ENCODE measurements around the gene PSENEN.

The PSENEN gene

DNA sequence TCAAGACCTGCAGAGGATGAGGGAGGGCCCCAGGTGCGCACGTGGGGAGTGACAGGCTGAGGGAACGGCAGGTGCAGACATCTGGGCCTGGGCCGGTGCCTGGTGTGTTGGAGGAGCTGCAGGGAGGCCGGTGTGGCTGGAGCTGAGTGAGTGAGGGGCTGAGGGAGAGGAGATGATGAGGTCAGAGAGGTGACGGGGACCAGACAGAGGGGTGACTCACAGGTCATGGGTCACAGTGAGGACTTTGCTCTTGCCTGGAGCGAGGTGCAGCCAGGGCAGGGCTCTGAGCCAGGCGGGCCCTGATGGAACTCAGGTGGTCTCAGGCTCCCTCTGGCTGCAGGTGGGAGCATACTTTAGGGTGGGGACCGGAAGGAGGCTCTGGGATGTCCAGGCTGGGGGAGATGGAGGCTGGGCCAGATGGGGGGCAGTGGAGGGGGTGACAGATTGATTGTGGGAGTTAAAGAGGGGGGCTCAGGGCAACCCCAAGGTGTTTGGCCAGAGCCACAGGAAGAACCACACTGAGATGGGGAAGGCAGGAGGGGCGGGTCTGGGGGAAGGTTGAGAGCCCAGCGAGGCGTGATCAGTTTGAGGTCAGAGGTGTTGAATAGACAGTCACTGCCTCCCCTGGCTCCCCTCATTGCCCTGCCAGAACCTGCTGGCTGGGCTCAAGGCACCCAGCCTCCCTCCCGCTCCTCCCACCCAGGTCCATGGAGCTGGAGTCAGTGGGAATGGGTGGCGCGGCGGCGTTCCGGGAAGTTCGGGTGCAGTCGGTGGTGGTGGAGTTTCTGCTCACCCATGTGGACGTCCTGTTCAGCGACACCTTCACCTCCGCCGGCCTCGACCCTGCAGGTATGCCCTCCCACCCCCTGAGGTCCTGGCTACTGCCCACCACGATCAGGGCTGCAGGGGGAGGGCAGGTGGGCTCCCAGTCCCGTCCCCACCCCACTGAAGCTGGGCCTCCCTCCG lies 38.3 kb downstream of the PSENEN start:
- no peak overlapping the region for H3K4me3 ChIP-seq (ENCODE audit: low read length)
- TF ChIP-seq, protein P1, sequence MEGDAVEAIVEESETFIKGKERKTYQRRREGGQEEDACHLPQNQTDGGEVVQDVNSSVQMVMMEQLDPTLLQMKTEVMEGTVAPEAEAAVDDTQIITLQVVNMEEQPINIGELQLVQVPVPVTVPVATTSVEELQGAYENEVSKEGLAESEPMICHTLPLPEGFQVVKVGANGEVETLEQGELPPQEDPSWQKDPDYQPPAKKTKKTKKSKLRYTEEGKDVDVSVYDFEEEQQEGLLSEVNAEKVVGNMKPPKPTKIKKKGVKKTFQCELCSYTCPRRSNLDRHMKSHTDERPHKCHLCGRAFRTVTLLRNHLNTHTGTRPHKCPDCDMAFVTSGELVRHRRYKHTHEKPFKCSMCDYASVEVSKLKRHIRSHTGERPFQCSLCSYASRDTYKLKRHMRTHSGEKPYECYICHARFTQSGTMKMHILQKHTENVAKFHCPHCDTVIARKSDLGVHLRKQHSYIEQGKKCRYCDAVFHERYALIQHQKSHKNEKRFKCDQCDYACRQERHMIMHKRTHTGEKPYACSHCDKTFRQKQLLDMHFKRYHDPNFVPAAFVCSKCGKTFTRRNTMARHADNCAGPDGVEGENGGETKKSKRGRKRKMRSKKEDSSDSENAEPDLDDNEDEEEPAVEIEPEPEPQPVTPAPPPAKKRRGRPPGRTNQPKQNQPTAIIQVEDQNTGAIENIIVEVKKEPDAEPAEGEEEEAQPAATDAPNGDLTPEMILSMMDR (IDR thresholded peaks at IDR 0.05; ENCODE audit: insufficient read depth, low read depth, low read length, missing control alignments) = no peak
- DNase-seq (ENCODE audit: low read depth) = no peak

DNA sequence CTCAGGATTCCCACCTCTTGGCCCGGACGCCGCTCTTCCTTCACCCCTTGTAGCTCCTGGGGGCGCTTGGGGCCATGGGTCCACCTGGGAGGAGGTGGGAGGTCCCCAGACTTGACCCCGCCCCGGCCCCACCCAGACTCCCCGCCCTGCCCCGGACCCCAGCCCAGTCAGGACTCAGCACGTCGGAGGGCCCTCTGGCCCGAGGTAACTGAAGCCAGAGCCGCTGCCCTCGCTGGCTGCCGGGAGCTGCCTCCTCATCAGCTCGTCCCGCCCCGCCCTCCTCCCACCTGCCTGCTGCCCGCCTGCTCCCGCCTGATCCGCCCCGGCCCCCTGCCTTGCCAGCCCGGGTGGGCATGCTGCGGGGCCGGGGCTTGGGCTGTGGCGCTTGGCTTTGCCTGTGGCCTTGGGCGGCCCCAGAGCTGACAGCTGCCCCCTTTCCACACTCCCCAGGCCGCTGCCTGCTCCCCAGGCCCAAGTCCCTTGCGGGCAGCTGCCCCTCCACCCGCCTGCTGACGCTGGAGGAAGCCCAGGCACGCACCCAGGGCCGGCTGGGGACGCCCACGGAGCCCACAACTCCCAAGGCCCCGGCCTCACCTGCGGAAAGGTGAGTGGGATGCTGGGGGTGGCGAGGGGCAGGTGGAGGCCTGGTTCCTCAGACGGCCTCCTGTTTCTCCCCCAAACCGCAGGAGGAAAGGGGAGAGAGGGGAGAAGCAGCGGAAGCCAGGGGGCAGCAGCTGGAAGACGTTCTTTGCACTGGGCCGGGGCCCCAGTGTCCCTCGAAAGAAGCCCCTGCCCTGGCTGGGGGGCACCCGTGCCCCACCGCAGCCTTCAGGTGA lies 39.3 kb downstream of the PSENEN start:
- TF ChIP-seq, protein P1 (IDR thresholded peaks at IDR 0.05; ENCODE audit: insufficient read depth, low read depth, low read length, missing control alignments) = no peak
- no peak overlapping the region for H3K4me3 ChIP-seq (ENCODE audit: low read length)
- DNase-seq (ENCODE audit: low read depth) = no peak

DNA sequence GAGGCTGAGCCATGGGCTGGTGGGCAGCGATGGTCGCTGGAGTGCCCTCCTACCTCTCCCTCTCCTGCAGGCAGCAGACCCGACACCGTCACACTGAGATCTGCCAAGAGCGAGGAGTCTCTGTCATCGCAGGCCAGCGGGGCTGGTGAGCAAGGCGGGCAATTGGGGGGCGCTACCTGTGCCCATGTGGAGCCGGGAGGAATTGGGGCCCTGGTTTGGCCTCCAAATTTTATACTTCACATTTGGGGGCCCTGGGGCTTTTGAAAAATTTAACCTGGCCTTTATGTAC lies 39.8 kb downstream of the PSENEN start:
- no peak for DNase-seq (ENCODE audit: low read depth)
- H3K4me3 ChIP-seq (ENCODE audit: low read length) = no peak overlapping the region
- TF ChIP-seq, protein P1 (IDR thresholded peaks at IDR 0.05; ENCODE audit: insufficient read depth, low read depth, low read length, missing control alignments) = no peak

DNA sequence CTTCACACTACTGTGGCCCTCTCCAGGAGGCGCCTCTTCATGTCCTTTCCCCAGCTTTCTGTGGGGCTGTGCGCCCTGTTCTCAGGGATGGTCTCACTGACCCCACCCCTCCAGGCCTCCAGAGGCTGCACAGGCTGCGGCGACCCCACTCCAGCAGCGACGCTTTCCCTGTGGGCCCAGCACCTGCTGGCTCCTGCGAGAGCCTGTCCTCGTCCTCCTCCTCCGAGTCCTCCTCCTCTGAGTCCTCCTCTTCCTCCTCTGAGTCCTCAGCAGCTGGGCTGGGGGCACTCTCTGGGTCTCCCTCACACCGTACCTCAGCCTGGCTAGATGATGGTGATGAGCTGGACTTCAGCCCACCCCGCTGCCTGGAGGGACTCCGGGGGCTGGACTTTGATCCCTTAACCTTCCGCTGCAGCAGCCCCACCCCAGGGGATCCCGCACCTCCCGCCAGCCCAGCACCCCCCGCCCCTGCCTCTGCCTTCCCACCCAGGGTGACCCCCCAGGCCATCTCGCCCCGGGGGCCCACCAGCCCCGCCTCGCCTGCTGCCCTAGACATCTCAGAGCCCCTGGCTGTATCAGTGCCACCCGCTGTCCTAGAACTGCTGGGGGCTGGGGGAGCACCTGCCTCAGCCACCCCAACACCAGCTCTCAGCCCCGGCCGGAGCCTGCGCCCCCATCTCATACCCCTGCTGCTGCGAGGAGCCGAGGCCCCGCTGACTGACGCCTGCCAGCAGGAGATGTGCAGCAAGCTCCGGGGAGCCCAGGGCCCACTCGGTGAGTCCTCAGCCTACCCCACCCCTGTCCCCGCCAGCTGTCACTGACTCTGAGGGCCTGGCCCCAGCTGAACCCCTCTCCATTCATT lies 41.1 kb downstream of the PSENEN start:
- TF ChIP-seq, protein P1 (IDR thresholded peaks at IDR 0.05; ENCODE audit: insufficient read depth, low read depth, low read length, missing control alignments) = no peak
- DNase-seq (ENCODE audit: low read depth) = no peak
- no peak overlapping the region for H3K4me3 ChIP-seq (ENCODE audit: low read length)

DNA sequence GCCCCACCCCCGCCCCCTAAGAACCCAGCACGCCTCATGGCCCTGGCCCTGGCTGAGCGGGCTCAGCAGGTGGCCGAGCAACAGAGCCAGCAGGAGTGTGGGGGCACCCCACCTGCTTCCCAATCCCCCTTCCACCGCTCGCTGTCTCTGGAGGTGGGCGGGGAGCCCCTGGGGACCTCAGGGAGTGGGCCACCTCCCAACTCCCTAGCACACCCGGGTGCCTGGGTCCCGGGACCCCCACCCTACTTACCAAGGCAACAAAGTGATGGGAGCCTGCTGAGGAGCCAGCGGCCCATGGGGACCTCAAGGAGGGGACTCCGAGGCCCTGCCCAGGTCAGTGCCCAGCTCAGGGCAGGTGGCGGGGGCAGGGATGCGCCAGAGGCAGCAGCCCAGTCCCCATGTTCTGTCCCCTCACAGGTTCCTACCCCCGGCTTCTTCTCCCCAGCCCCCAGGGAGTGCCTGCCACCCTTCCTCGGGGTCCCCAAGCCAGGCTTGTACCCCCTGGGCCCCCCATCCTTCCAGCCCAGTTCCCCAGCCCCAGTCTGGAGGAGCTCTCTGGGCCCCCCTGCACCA lies 41.9 kb downstream of the PSENEN start:
- H3K4me3 ChIP-seq (ENCODE audit: low read length) = no peak overlapping the region
- DNase-seq (ENCODE audit: low read depth) = no peak
- TF ChIP-seq, protein P1 (IDR thresholded peaks at IDR 0.05; ENCODE audit: insufficient read depth, low read depth, low read length, missing control alignments) = no peak

Measured in epithelial cell of esophagus (primary cell).